Activated naive CD8-positive, alpha-beta T cell treated with anti-CD3 and anti-CD28 coated beads, Interleukin-2, amount 10 ng/mL, durations not matched to agents 7 days and 5 days (primary cell): ENCODE measurements around the gene DYNLT4. TPM values are rescaled to one million over a fixed set of nuclear protein-coding genes. Genes with fewer than 3 reads are reported as not detected.
"Not testable (repeated sequence)": the region's sequence is repeated elsewhere in the genome, so short reads cannot be mapped to it uniquely, and the experiment has no call there.

ENCODE experiments used
- ATAC-seq: fragments of 150-1000 bp; cut with Tn5 transposase; one replicate; pipeline ENCODE4 v1.10.0; 2021; ENCODE audit warnings: low read depth, moderate library complexity
- POLR2A ChIA-PET: fragments of 350-600 bp; sonication (Branson Sonifier 250); formaldehyde crosslinking; loops from one replicate; lab custom pipeline; 2021; ENCODE audit warnings: antibody characterized with exemption; lab: Charles Lee
- DNase-seq: peaks from one replicate; pipeline ENCODE4 v3.0.0; 2021
- H3K27ac Mint-ChIP-seq: one replicate; pipeline ENCODE4 v1.8.0; 2022; ENCODE audit warnings: mild to moderate bottlenecking, mixed read lengths
- H3K27me3 Mint-ChIP-seq: one replicate; pipeline ENCODE4 v1.8.0; 2022; ENCODE audit warnings: mild to moderate bottlenecking, moderate library complexity, mixed read lengths
- H3K36me3 Mint-ChIP-seq: one replicate; pipeline ENCODE4 v1.8.0; 2021; ENCODE audit warnings: mild to moderate bottlenecking, mixed read lengths
- H3K4me1 Mint-ChIP-seq: one replicate; pipeline ENCODE4 v1.8.0; 2021; ENCODE audit warnings: mixed read lengths
- H3K4me3 Mint-ChIP-seq: one replicate; pipeline ENCODE4 v1.8.0; 2022; ENCODE audit warnings: mild to moderate bottlenecking, moderate library complexity, mixed read lengths
- H3K9me3 Mint-ChIP-seq: one replicate; pipeline ENCODE4 v1.8.0; 2021; ENCODE audit warnings: mixed read lengths
- total RNA-seq, 2 experiments: library from RNA; stranded (reverse); gene quantifications; one replicate each; pipeline ENCODE4 v1.2.3, GENCODE V29; 2021

The DYNLT4 gene
- total RNA-seq, 2 experiments from 2014 or later: 0.43 to 0.97 TPM

GRCh38 chr1:44838294-44838693 lies 31.1 kb upstream of the DYNLT4 start:
- not testable (repeated sequence) for ATAC-seq, H3K4me3 Mint-ChIP-seq, DNase-seq, H3K36me3 Mint-ChIP-seq, H3K9me3 Mint-ChIP-seq, H3K27ac Mint-ChIP-seq
- Mint-ChIP-seq H3K4me1 (peaks cover 14% of the 10 kb centered on the region), H3K27me3 (peaks cover 16% of the 10 kb centered on the region)
- POLR2A ChIA-PET: interaction anchor here (0.7 kb wide), 1 partner anchor 25 kb away, joined by 3 read pairs; no protein-coding TSS in a partner anchor

GRCh38 chr1:44835738-44836675 lies 28.9 kb upstream of the DYNLT4 start:
- peak; percentile 87 for DNase-seq
- Mint-ChIP-seq H3K4me1 (peaks cover 10% of the 10 kb centered on the region), H3K27me3 (peaks cover 3% of the 10 kb centered on the region), H3K4me3 (peak overlapping the region; percentile 21), H3K36me3 (no peaks in the 10 kb centered on the region), H3K9me3 (no peaks in the 10 kb centered on the region), H3K27ac (peak overlapping the region; percentile 10)
- POLR2A ChIA-PET: interaction anchor here (0.6 to 1.9 kb wide), 6 partner anchors 17 to 179 kb away, joined by 3 to 9 read pairs (median 6); partner anchors contain the start of genes BTBD19, HECTD3 and PLK3
- peak; percentile 96 for ATAC-seq

- POLR2A ChIA-PET: no interaction called here
- ATAC-seq (no peak), DNase-seq (no peak)
- H3K4me1 Mint-ChIP-seq: peaks cover 10% of the 10 kb centered on the region
- no peak overlapping the region for H3K4me3 Mint-ChIP-seq
- no peaks in the 10 kb centered on the region for H3K27me3 Mint-ChIP-seq
- H3K36me3 Mint-ChIP-seq: no peaks in the 10 kb centered on the region
- H3K9me3 Mint-ChIP-seq: no peaks in the 10 kb centered on the region
- H3K27ac Mint-ChIP-seq: no peak overlapping the region
Observed at GRCh38 chr1:44834328-44834727, 27.2 kb upstream of the DYNLT4 start.

GRCh38 chr1:44832056-44832705 lies 25.0 kb upstream of the DYNLT4 start:
- ATAC-seq: no peak
- Mint-ChIP-seq H3K27ac (no peak overlapping the region), H3K9me3 (no peaks in the 10 kb centered on the region), H3K4me3 (no peak overlapping the region), H3K4me1 (peaks cover 10% of the 10 kb centered on the region), H3K36me3 (no peaks in the 10 kb centered on the region), H3K27me3 (no peaks in the 10 kb centered on the region)
- POLR2A ChIA-PET: interaction anchor here (0.8 to 1.4 kb wide), 2 partner anchors 13 to 50 kb away, joined by 3 to 4 read pairs; no protein-coding TSS in a partner anchor
- DNase-seq: no peak

GRCh38 chr1:44831516-44831915 lies 24.4 kb upstream of the DYNLT4 start:
- H3K36me3 Mint-ChIP-seq: no peaks in the 10 kb centered on the region
- ATAC-seq: no peak
- DNase-seq: no peak
- POLR2A ChIA-PET: interaction anchor here (2.0 to 4.7 kb wide), 2 partner anchors 11 to 110 kb away, joined by 7 to 27 read pairs; no protein-coding TSS in a partner anchor
- no peak overlapping the region for H3K4me3 Mint-ChIP-seq
- H3K4me1 Mint-ChIP-seq: peaks cover 7% of the 10 kb centered on the region
- no peaks in the 10 kb centered on the region for H3K9me3 Mint-ChIP-seq
- H3K27me3 Mint-ChIP-seq: no peaks in the 10 kb centered on the region
- H3K27ac Mint-ChIP-seq: no peak overlapping the region

GRCh38 chr1:44830900-44831304 lies 23.8 kb upstream of the DYNLT4 start:
- Mint-ChIP-seq H3K4me3 (no peak overlapping the region), H3K27ac (no peak overlapping the region), H3K27me3 (no peaks in the 10 kb centered on the region), H3K9me3 (no peaks in the 10 kb centered on the region), H3K4me1 (peaks cover 6% of the 10 kb centered on the region), H3K36me3 (no peaks in the 10 kb centered on the region)
- DNase-seq (no peak), ATAC-seq (no peak)
- POLR2A ChIA-PET: interaction anchor here (2.0 to 4.7 kb wide), 2 partner anchors 11 to 109 kb away, joined by 7 to 27 read pairs; no protein-coding TSS in a partner anchor

GRCh38 chr1:44829506-44830384 lies 22.6 kb upstream of the DYNLT4 start:
- no peak overlapping the region for H3K27ac Mint-ChIP-seq
- H3K4me3 Mint-ChIP-seq: no peak overlapping the region
- H3K36me3 Mint-ChIP-seq: no peaks in the 10 kb centered on the region
- no peaks in the 10 kb centered on the region for H3K9me3 Mint-ChIP-seq
- no peak for DNase-seq
- H3K27me3 Mint-ChIP-seq: no peaks in the 10 kb centered on the region
- POLR2A ChIA-PET: interaction anchor here (1.2 to 4.7 kb wide), 3 partner anchors 10 to 108 kb away, joined by 3 to 27 read pairs (median 7); no protein-coding TSS in a partner anchor
- H3K4me1 Mint-ChIP-seq: peaks cover 2% of the 10 kb centered on the region
- ATAC-seq: no peak

GRCh38 chr1:44828841-44829440 lies 21.8 kb upstream of the DYNLT4 start:
- H3K36me3 Mint-ChIP-seq: no peaks in the 10 kb centered on the region
- H3K9me3 Mint-ChIP-seq: no peaks in the 10 kb centered on the region
- ATAC-seq: no peak
- no peak overlapping the region for H3K4me3 Mint-ChIP-seq
- DNase-seq: no peak
- no peaks in the 10 kb centered on the region for H3K27me3 Mint-ChIP-seq
- POLR2A ChIA-PET: interaction anchor here (4.7 kb wide), 1 partner anchor 9 kb away, joined by 27 read pairs; no protein-coding TSS in a partner anchor
- H3K27ac Mint-ChIP-seq: no peak overlapping the region
- no peaks in the 10 kb centered on the region for H3K4me1 Mint-ChIP-seq

- no peak for DNase-seq
- Mint-ChIP-seq H3K27me3 (no peaks in the 10 kb centered on the region), H3K36me3 (no peaks in the 10 kb centered on the region), H3K9me3 (no peaks in the 10 kb centered on the region), H3K27ac (peak overlapping the region; percentile 48), H3K4me3 (no peak overlapping the region), H3K4me1 (no peaks in the 10 kb centered on the region)
- POLR2A ChIA-PET: interaction anchor here (4.7 kb wide), 1 partner anchor 8 kb away, joined by 27 read pairs; no protein-coding TSS in a partner anchor
- ATAC-seq: no peak
Observed at GRCh38 chr1:44828003-44828651, 21.0 kb upstream of the DYNLT4 start.

- POLR2A ChIA-PET: interaction anchor here (1.6 to 4.7 kb wide), 2 partner anchors 7 to 97 kb away, joined by 5 to 27 read pairs; partner anchors contain the start of gene RNU5D-1
- H3K36me3 Mint-ChIP-seq: no peaks in the 10 kb centered on the region
- DNase-seq: no peak
- H3K27ac Mint-ChIP-seq: peak overlapping the region; percentile 48
- H3K27me3 Mint-ChIP-seq: no peaks in the 10 kb centered on the region
- ATAC-seq: no peak
- no peak overlapping the region for H3K4me3 Mint-ChIP-seq
- H3K9me3 Mint-ChIP-seq: no peaks in the 10 kb centered on the region
- peaks cover 4% of the 10 kb centered on the region for H3K4me1 Mint-ChIP-seq
Observed at GRCh38 chr1:44827197-44828002, 20.2 kb upstream of the DYNLT4 start.
